Measurements from ENCODE around the gene KRT76. TPM values are rescaled to one million over a fixed set of nuclear protein-coding genes. Genes with fewer than 3 reads are reported as not detected.

Gene KRT76
- total and polyA plus RNA-seq, 2 donors (not counting 1 experiment from before 2014, with no cell fraction given): not detected

GRCh38 chr12:52809166-52809565, 32.0 kb upstream of the KRT76 start:
- Mint-ChIP-seq H3K27ac (no peak overlapping the region), H3K9me3 (ENCODE audit: insufficient read depth) (no peaks in the 10 kb centered on the region)
- intact Hi-C loops (cut with micrococcal nuclease): no loop called here

GRCh38 chr12:52808573-52809160, 31.5 kb upstream of the KRT76 start:
- H3K4me2 ChIP-seq (replicated peaks; ENCODE audit: low read depth, low read length, poor library complexity, severe bottlenecking): no peak overlapping the region
- 95% methylated on average over 7 of the region's 8 CpGs for WGBS (ENCODE audit: insufficient coverage)
- Mint-ChIP-seq H3K9me3 (ENCODE audit: insufficient read depth) (no peaks in the 10 kb centered on the region), H3K27me3 (peaks cover 23% of the 10 kb centered on the region), H3K4me3 (no peak overlapping the region), H3K4me1 (no peaks in the 10 kb centered on the region), H3K27ac (no peak overlapping the region)
- H3K4me1 ChIP-seq (ENCODE audit: control insufficient read depth in 2 of 2, insufficient read depth in 2 of 2, low read length in 2 of 2): no peaks in the 10 kb centered on the region
- H3K27ac ChIP-seq (ENCODE audit: low read length in 2 of 2): no peak overlapping the region
- ATAC-seq (ENCODE audit: low read depth) (no peak), DNase-seq (no peak)
- H3K4me3 ChIP-seq (ENCODE audit: control extremely low read depth in 1 of 5, extremely low read depth in 1 of 5, insufficient read depth in 1 of 5, low read depth in 2 of 5, low read length in 4 of 5): no peak overlapping the region
- no peaks in the 10 kb centered on the region for H3K36me3 ChIP-seq (replicated peaks in 1 of 2; ENCODE audit: control extremely low read depth in 1 of 2, control insufficient read depth in 1 of 2, extremely low read depth in 1 of 2, insufficient read depth in 2 of 2, low read length in 1 of 2)
- no peak for TF ChIP-seq EZH2 (IDR thresholded peaks at IDR 0.05; ENCODE audit: borderline replicate concordance, insufficient read depth, low read depth, low read length, poor library complexity, severe bottlenecking)
- no peak for TF ChIP-seq CTCF (IDR thresholded peaks at IDR 0.05)
- H2AFZ ChIP-seq (ENCODE audit: insufficient read depth, low read depth, low read length, poor library complexity, severe bottlenecking): no peak overlapping the region
- H3K9ac ChIP-seq (ENCODE audit: low read length): no peak overlapping the region
- CTCF ChIA-PET: no interaction called here
- no peaks in the 10 kb centered on the region for H3K9me3 ChIP-seq (ENCODE audit: control extremely low read depth in 1 of 3, control insufficient read depth in 2 of 3, insufficient read depth in 1 of 3, low read length in 2 of 3)
- no peaks in the 10 kb centered on the region for H4K20me1 ChIP-seq (ENCODE audit: control insufficient read depth, insufficient read depth, low read length, poor library complexity, severe bottlenecking)
- H3K79me2 ChIP-seq (ENCODE audit: control insufficient read depth, insufficient read depth, low read length): no peaks in the 10 kb centered on the region
- POLR2A ChIA-PET: no interaction called here
- no peaks in the 10 kb centered on the region for H3K27me3 ChIP-seq (replicated peaks in 1 of 4; ENCODE audit: control extremely low read depth in 1 of 4, control insufficient read depth in 3 of 4, insufficient read depth in 4 of 4, low read length in 3 of 4)
- intact Hi-C loops (cut with micrococcal nuclease): no loop called here

More at GRCh38 chr12:52809166-52809565, 32.0 kb upstream of the KRT76 start:
- Histone ChIP-seq H3K27ac (ENCODE audit: low read length in 2 of 2) (no peak overlapping the region), H3K36me3 (replicated peaks in 1 of 2; ENCODE audit: control extremely low read depth in 1 of 2, control insufficient read depth in 1 of 2, extremely low read depth in 1 of 2, insufficient read depth in 2 of 2, low read length in 1 of 2) (no peaks in the 10 kb centered on the region), H3K79me2 (ENCODE audit: control insufficient read depth, insufficient read depth, low read length) (no peaks in the 10 kb centered on the region), H3K4me1 (ENCODE audit: control insufficient read depth in 2 of 2, insufficient read depth in 2 of 2, low read length in 2 of 2) (no peaks in the 10 kb centered on the region), H3K9ac (ENCODE audit: low read length) (no peak overlapping the region), H4K20me1 (ENCODE audit: control insufficient read depth, insufficient read depth, low read length, poor library complexity, severe bottlenecking) (no peaks in the 10 kb centered on the region), H3K4me3 (ENCODE audit: control extremely low read depth in 1 of 5, extremely low read depth in 1 of 5, insufficient read depth in 1 of 5, low read depth in 2 of 5, low read length in 4 of 5) (no peak overlapping the region), H2AFZ (ENCODE audit: insufficient read depth, low read depth, low read length, poor library complexity, severe bottlenecking) (no peak overlapping the region), H3K4me2 (replicated peaks; ENCODE audit: low read depth, low read length, poor library complexity, severe bottlenecking) (no peak overlapping the region), H3K27me3 (replicated peaks in 1 of 4; ENCODE audit: control extremely low read depth in 1 of 4, control insufficient read depth in 3 of 4, insufficient read depth in 4 of 4, low read length in 3 of 4) (no peaks in the 10 kb centered on the region), H3K9me3 (ENCODE audit: control extremely low read depth in 1 of 3, control insufficient read depth in 2 of 3, insufficient read depth in 1 of 3, low read length in 2 of 3) (no peaks in the 10 kb centered on the region)
- ChIA-PET CTCF (no interaction called here), POLR2A (no interaction called here)
- TF ChIP-seq EZH2 (IDR thresholded peaks at IDR 0.05; ENCODE audit: borderline replicate concordance, insufficient read depth, low read depth, low read length, poor library complexity, severe bottlenecking) (no peak), CTCF (IDR thresholded peaks at IDR 0.05) (no peak)
- ATAC-seq (ENCODE audit: low read depth): no peak
- no peak for DNase-seq
- H3K27me3 Mint-ChIP-seq: peaks cover 18% of the 10 kb centered on the region
- no peak overlapping the region for H3K4me3 Mint-ChIP-seq
- WGBS (ENCODE audit: insufficient coverage): 83% methylated on average over 4 of the region's 7 CpGs
- H3K4me1 Mint-ChIP-seq: no peaks in the 10 kb centered on the region
